Activated naive CD4-positive, alpha-beta T cell treated with anti-CD3 and anti-CD28 coated beads, Interleukin-2, amount 10 ng/mL, durations not matched to agents 7 days and 5 days (primary cell): ENCODE data around the gene SH3GL3.

ENCODE experiments used
- CTCF ChIA-PET: fragments of 350-600 bp; sonication (Branson Sonifier 250); formaldehyde crosslinking; loops from one replicate; lab custom pipeline; 2021; ENCODE audit warnings: antibody characterized with exemption; lab: Charles Lee
- DNase-seq: peaks from one replicate; pipeline ENCODE4 v3.0.0-alpha.2; 2020
- H3K27ac Mint-ChIP-seq: one replicate; pipeline ENCODE4 v1.8.0; 2021; ENCODE audit warnings: mild to moderate bottlenecking, moderate library complexity, mixed read lengths
- H3K27me3 Mint-ChIP-seq: one replicate; pipeline ENCODE4 v1.8.0; 2021; ENCODE audit warnings: mild to moderate bottlenecking, mixed read lengths
- H3K36me3 Mint-ChIP-seq: one replicate; pipeline ENCODE4 v1.8.0; 2021; ENCODE audit warnings: mixed read lengths
- H3K4me1 Mint-ChIP-seq: one replicate; pipeline ENCODE4 v1.8.0; 2021; ENCODE audit warnings: mixed read lengths
- H3K4me3 Mint-ChIP-seq: one replicate; pipeline ENCODE4 v1.8.0; 2021; ENCODE audit warnings: mild to moderate bottlenecking, moderate library complexity, mixed read lengths
- H3K9me3 Mint-ChIP-seq: one replicate; pipeline ENCODE4 v1.8.0; 2021; ENCODE audit warnings: mixed read lengths

Gene SH3GL3

GRCh38 chr15:83446904-83447709, at the start of gene SH3GL3:
TSS of gene SH3GL3 (plus strand) at chr15:83447341. CDS start at chr15:83447534, 193 bp downstream.
- Mint-ChIP-seq H3K27ac (peak within 1 kb of the TSS; percentile 38), H3K4me1 (peaks cover 7% of the 10 kb centered on the region)

GRCh38 chr15:83398626-83399025, 48.5 kb upstream of the SH3GL3 start:
- CTCF ChIA-PET = no interaction called here
- no peaks in the 10 kb centered on the region for H3K4me1 Mint-ChIP-seq
- H3K27ac Mint-ChIP-seq = no peak overlapping the region
- no peak overlapping the region for H3K4me3 Mint-ChIP-seq
- H3K36me3 Mint-ChIP-seq = no peaks in the 10 kb centered on the region
- H3K27me3 Mint-ChIP-seq = peaks cover 18% of the 10 kb centered on the region
- no peaks in the 10 kb centered on the region for H3K9me3 Mint-ChIP-seq
- DNase-seq = no peak

More at GRCh38 chr15:83446904-83447709, at the start of gene SH3GL3:
- Mint-ChIP-seq H3K27me3 (peaks cover 49% of the 10 kb centered on the region), H3K36me3 (no peaks in the 10 kb centered on the region), H3K4me3 (peak within 1 kb of the TSS; percentile 65), H3K9me3 (no peaks in the 10 kb centered on the region)
- CTCF ChIA-PET = interaction anchor here (1.2 to 1.5 kb wide), 3 partner anchors 9 to 115 kb away, joined by 3 to 5 read pairs (median 4); no protein-coding TSS in a partner anchor
- DNase-seq = peak; percentile 80

GRCh38 chr15:83404121-83404520, 43.0 kb upstream of the SH3GL3 start:
- CTCF ChIA-PET = no interaction called here
- no peak overlapping the region for H3K27ac Mint-ChIP-seq
- peaks cover 13% of the 10 kb centered on the region for H3K27me3 Mint-ChIP-seq
- no peaks in the 10 kb centered on the region for H3K36me3 Mint-ChIP-seq
- H3K4me3 Mint-ChIP-seq = no peak overlapping the region
- H3K4me1 Mint-ChIP-seq = no peaks in the 10 kb centered on the region
- H3K9me3 Mint-ChIP-seq = no peaks in the 10 kb centered on the region
- no peak for DNase-seq

GRCh38 chr15:83410532-83410931, 36.6 kb upstream of the SH3GL3 start:
- Mint-ChIP-seq H3K9me3 (peaks cover 3% of the 10 kb centered on the region), H3K27ac (no peak overlapping the region), H3K4me3 (no peak overlapping the region), H3K27me3 (no peaks in the 10 kb centered on the region), H3K36me3 (no peaks in the 10 kb centered on the region), H3K4me1 (no peaks in the 10 kb centered on the region)
- no peak for DNase-seq
- CTCF ChIA-PET = no interaction called here

- Mint-ChIP-seq H3K27me3 (no peaks in the 10 kb centered on the region), H3K4me3 (no peak overlapping the region), H3K4me1 (no peaks in the 10 kb centered on the region), H3K9me3 (peaks cover 5% of the 10 kb centered on the region), H3K27ac (no peak overlapping the region), H3K36me3 (no peaks in the 10 kb centered on the region)
- no peak for DNase-seq
- CTCF ChIA-PET = no interaction called here
Measured at GRCh38 chr15:83413054-83413719, 34.0 kb upstream of the SH3GL3 start.

- Mint-ChIP-seq H3K36me3 (no peaks in the 10 kb centered on the region), H3K4me3 (no peak overlapping the region), H3K9me3 (no peaks in the 10 kb centered on the region), H3K27ac (peak overlapping the region; percentile 76), H3K27me3 (no peaks in the 10 kb centered on the region), H3K4me1 (no peaks in the 10 kb centered on the region)
- no peak for DNase-seq
- CTCF ChIA-PET = interaction anchor here (1.0 kb wide), 1 partner anchor 175 kb away, joined by 4 read pairs; no protein-coding TSS in a partner anchor
Measured at GRCh38 chr15:83422081-83422480, 25.1 kb upstream of the SH3GL3 start.

- CTCF ChIA-PET = interaction anchor here (1.0 kb wide), 1 partner anchor 175 kb away, joined by 4 read pairs; no protein-coding TSS in a partner anchor
- Mint-ChIP-seq H3K27ac (no peak overlapping the region), H3K4me3 (no peak overlapping the region), H3K27me3 (no peaks in the 10 kb centered on the region), H3K9me3 (no peaks in the 10 kb centered on the region), H3K36me3 (no peaks in the 10 kb centered on the region), H3K4me1 (no peaks in the 10 kb centered on the region)
- no peak for DNase-seq
Measured at GRCh38 chr15:83422541-83422940, 24.6 kb upstream of the SH3GL3 start.

GRCh38 chr15:83424101-83424500, 23.0 kb upstream of the SH3GL3 start:
- peaks cover 6% of the 10 kb centered on the region for H3K27me3 Mint-ChIP-seq

GRCh38 chr15:83430441-83430840, 16.7 kb upstream of the SH3GL3 start:
- Mint-ChIP-seq H3K27me3 (peaks cover 17% of the 10 kb centered on the region), H3K27ac (no peak overlapping the region), H3K36me3 (no peaks in the 10 kb centered on the region), H3K4me1 (no peaks in the 10 kb centered on the region), H3K4me3 (no peak overlapping the region), H3K9me3 (no peaks in the 10 kb centered on the region)
- no peak for DNase-seq
- CTCF ChIA-PET = interaction anchor here (2.4 kb wide), 1 partner anchor 9 kb away, joined by 10 read pairs; no protein-coding TSS in a partner anchor

More at GRCh38 chr15:83424101-83424500, 23.0 kb upstream of the SH3GL3 start:
- no peak overlapping the region for H3K4me3 Mint-ChIP-seq
- no peaks in the 10 kb centered on the region for H3K4me1 Mint-ChIP-seq
- no peaks in the 10 kb centered on the region for H3K9me3 Mint-ChIP-seq
- no peak overlapping the region for H3K27ac Mint-ChIP-seq
- DNase-seq = no peak
- no peaks in the 10 kb centered on the region for H3K36me3 Mint-ChIP-seq
- CTCF ChIA-PET = no interaction called here

GRCh38 chr15:83431521-83431920, 15.6 kb upstream of the SH3GL3 start:
- Mint-ChIP-seq H3K36me3 (no peaks in the 10 kb centered on the region), H3K27ac (no peak overlapping the region), H3K4me1 (no peaks in the 10 kb centered on the region), H3K9me3 (no peaks in the 10 kb centered on the region), H3K4me3 (no peak overlapping the region), H3K27me3 (peaks cover 17% of the 10 kb centered on the region)
- no peak for DNase-seq
- CTCF ChIA-PET = no interaction called here

GRCh38 chr15:83435202-83435601, 11.9 kb upstream of the SH3GL3 start:
- Mint-ChIP-seq H3K9me3 (no peaks in the 10 kb centered on the region), H3K36me3 (no peaks in the 10 kb centered on the region), H3K27me3 (peaks cover 11% of the 10 kb centered on the region), H3K27ac (no peak overlapping the region), H3K4me3 (no peak overlapping the region), H3K4me1 (no peaks in the 10 kb centered on the region)
- CTCF ChIA-PET = interaction anchor here (1.6 to 6.7 kb wide), 4 partner anchors 9 to 187 kb away, joined by 5 to 51 read pairs (median 15); no protein-coding TSS in a partner anchor
- DNase-seq = no peak

- H3K9me3 Mint-ChIP-seq = no peaks in the 10 kb centered on the region
- no peak for DNase-seq
- no peak overlapping the region for H3K4me3 Mint-ChIP-seq
- CTCF ChIA-PET = interaction anchor here (1.3 to 6.7 kb wide), 5 partner anchors 9 to 425 kb away, joined by 3 to 51 read pairs (median 5); no protein-coding TSS in a partner anchor
- no peaks in the 10 kb centered on the region for H3K4me1 Mint-ChIP-seq
- no peaks in the 10 kb centered on the region for H3K36me3 Mint-ChIP-seq
- H3K27me3 Mint-ChIP-seq = peaks cover 11% of the 10 kb centered on the region
- no peak overlapping the region for H3K27ac Mint-ChIP-seq
Measured at GRCh38 chr15:83435782-83436181, 11.4 kb upstream of the SH3GL3 start.

- DNase-seq = no peak
- CTCF ChIA-PET = interaction anchor here (0.7 to 6.7 kb wide), 7 partner anchors 8 to 426 kb away, joined by 3 to 51 read pairs (median 5); no protein-coding TSS in a partner anchor
- H3K27me3 Mint-ChIP-seq = peaks cover 11% of the 10 kb centered on the region
- H3K4me1 Mint-ChIP-seq = no peaks in the 10 kb centered on the region
- no peak overlapping the region for H3K27ac Mint-ChIP-seq
- H3K9me3 Mint-ChIP-seq = no peaks in the 10 kb centered on the region
- no peak overlapping the region for H3K4me3 Mint-ChIP-seq
- H3K36me3 Mint-ChIP-seq = no peaks in the 10 kb centered on the region
Measured at GRCh38 chr15:83436513-83437158, 10.5 kb upstream of the SH3GL3 start.
